ENCODE results near the gene YLPM1.

The YLPM1 gene

DNA sequence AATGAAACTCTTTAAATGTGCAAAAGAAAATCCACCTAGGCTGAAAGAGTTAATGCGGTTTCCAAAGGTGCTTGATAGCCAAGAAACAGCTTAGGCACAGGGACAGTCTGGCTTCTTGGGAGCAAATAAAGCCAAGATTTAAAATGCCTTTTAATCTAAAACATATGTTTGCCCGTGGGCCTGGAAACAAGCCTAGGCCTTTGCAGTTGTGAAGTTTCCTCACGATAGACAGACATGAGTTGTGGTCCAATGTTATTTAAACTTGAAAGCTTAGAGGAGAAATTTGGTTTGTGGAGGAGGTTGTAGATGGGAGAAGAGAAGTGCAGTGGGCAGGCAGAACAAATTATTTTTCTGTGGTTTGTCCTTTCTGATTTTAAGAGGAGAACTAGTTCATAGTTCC is 83.1 kb downstream of the YLPM1 start:
- no peak for TF ChIP-seq GATA3 (IDR thresholded peaks at IDR 0.05; ENCODE audit: low read depth, low read length)
- TF ChIP-seq GATA2 (IDR thresholded peaks at IDR 0.05; ENCODE audit: low read depth, low read length), result no peak

DNA sequence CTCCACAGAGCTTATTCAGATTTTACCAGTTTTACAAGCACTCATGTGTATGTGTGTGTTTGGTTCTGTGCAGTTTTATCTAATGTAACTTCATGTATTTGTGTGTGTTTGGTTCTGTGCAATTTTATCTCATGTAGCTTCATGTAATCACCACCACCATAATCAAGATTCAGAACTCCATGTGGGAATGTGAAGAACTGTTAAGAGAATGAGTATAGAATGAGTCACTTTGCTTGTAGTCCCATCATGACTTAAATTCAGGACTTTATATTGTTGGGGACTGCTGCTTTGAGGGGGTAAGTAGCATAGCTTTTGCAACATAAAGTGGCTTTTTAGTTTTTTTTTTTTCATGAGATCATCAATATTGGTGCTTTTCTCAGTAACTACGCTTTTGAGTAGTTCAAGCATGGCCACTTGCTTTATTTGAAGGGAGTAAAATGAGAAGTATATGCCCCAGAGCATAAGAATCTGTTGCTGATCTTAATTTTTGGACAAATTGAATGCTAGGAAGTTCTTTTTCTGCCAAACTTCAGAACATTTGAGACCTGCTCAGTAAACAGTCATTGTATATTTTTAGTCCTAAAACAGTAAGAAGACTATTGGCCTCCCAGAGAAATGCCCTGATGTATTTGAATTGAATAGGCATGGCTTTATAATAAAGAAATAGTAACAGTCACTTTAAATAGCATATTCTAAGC is 84.0 kb downstream of the YLPM1 start:
- TF ChIP-seq GATA2 (IDR thresholded peaks at IDR 0.05; ENCODE audit: low read depth, low read length) (no peak), GATA3 (IDR thresholded peaks at IDR 0.05; ENCODE audit: low read depth, low read length) (no peak)

DNA sequence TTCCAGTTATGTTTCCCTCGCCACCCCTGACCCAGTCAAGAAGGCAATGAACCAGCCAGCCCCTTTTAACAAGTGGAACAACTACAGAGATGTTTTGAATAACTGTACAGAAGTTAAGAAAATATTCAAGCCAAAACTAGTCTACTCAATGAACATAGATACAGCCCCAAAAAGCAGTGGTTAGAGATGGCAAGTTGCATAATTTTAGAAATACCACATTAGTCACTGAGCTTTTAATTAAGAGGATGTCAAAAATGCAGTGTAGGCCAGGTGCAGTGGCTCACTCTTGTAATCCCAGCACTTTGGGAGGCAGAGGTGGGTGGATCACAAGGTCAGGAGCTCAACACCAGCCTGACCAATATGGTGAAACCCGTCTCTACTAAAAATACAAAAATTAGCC is 85.7 kb downstream of the YLPM1 start:
- TF ChIP-seq GATA2 (IDR thresholded peaks at IDR 0.05; ENCODE audit: low read depth, low read length) (no peak), GATA3 (IDR thresholded peaks at IDR 0.05; ENCODE audit: low read depth, low read length) (no peak)

DNA sequence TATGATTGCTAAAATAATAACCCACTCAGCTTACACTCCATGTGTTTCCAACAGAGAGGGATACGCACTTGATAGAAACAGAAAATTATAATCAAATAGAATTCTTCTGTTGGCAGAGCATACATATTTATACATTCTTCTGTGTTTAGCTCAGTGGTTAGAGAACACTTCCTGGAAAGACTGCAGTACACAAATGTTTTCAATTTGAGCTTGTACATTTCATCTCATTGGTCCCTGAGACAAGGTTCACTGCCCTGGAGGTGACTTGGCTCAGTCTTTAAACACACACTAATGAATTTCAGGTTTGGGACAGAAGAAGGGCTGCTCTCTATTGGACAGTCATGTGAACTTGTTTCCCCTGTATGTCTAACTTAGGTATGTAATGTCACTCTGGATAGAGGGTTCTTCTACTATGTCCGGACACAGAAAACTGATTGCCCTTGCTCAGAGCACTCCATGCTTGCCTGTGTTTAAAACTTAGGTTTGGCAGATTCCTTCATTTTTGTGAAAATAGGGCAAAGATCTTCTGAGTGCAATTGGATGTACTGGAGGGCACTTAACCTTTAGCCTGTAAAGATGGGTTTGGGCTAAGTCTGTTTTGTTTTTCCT is 89.9 kb downstream of the YLPM1 start:
- TF ChIP-seq GATA3 (IDR thresholded peaks at IDR 0.05; ENCODE audit: low read depth, low read length), result no peak
- no peak for TF ChIP-seq GATA2 (IDR thresholded peaks at IDR 0.05; ENCODE audit: low read depth, low read length)

DNA sequence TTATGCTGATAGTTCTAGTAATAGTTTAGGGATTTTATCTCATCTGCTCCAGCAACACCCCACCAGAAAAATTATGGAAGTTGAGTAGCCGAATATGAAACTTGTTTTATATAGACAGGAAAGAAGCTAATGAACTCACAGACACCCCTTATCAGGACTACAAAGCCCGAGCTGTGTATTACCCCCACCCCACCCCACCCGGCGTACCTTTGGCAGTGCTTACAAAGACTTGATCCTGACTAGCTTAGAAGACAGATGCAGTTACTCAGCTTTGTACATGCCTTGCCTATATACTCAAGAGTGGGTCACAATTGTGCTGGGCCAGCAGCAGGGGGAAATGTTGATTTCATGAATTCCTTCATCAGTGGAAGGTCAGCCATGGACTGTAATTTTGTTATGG is 90.5 kb downstream of the YLPM1 start:
- no peak for TF ChIP-seq GATA2 (IDR thresholded peaks at IDR 0.05; ENCODE audit: low read depth, low read length)
- TF ChIP-seq GATA3 (IDR thresholded peaks at IDR 0.05; ENCODE audit: low read depth, low read length), result no peak

DNA sequence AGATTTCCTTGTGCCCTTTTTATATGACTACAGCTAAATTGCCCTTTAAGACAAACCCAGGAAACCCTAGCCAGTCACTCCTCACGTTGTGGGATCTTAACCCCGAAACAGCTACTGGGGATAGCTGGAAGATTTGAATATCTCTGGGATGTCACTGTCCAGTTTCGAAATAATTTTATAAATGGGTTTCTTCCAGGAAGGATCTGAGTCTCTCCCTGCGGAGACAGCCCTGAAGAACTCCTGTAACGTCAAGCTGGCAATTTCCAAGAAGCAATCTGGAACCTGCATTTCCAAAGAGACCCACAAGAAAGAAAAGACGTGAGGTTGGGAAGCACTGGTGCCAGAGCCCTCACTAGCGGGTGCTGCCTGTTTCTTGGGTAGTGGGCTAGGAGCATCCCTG is 91.9 kb downstream of the YLPM1 start:
- no peak for TF ChIP-seq GATA3 (IDR thresholded peaks at IDR 0.05; ENCODE audit: low read depth, low read length)
- TF ChIP-seq GATA2 (IDR thresholded peaks at IDR 0.05; ENCODE audit: low read depth, low read length), result no peak

DNA sequence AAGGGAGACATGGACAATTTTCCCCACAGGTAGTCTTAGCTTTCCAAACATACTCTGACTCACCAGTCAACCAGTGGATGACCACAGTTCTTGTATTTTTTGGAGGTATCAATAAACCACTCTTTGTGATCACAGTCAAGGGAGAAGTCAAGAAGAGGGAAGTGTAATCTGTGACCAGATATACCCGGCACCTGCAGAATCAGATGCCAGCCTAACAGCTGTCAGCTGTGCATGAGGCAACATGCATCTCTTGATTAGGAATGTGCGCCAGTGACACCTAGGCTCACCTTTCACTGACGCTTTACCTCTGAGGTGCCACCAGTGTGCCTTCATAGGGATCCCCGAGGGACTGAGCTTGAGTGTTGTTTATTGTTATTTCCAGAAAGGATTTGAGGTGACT is 92.8 kb downstream of the YLPM1 start:
- TF ChIP-seq GATA3 (IDR thresholded peaks at IDR 0.05; ENCODE audit: low read depth, low read length) (no peak), GATA2 (IDR thresholded peaks at IDR 0.05; ENCODE audit: low read depth, low read length) (no peak)

DNA sequence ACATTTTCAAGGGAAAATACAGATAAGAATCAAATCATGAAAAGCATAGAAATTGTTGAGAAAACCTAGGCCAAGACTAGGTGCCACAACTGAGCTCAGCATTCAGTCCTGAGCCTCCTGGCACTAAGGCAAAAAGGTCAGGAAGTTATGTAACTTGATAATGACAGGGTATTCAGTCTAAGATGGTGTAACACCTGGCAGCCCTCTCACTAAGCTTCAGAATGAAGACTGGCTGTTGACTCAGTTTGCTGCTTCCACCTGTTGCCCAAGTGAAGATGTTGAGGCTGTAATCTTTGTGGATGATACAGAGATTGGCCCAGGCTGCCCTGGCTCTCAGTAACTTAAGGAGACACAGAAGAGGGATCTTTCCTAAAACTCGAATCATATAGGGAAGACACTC is 93.2 kb downstream of the YLPM1 start:
- TF ChIP-seq GATA3 (IDR thresholded peaks at IDR 0.05; ENCODE audit: low read depth, low read length) (no peak), GATA2 (IDR thresholded peaks at IDR 0.05; ENCODE audit: low read depth, low read length) (no peak)

DNA sequence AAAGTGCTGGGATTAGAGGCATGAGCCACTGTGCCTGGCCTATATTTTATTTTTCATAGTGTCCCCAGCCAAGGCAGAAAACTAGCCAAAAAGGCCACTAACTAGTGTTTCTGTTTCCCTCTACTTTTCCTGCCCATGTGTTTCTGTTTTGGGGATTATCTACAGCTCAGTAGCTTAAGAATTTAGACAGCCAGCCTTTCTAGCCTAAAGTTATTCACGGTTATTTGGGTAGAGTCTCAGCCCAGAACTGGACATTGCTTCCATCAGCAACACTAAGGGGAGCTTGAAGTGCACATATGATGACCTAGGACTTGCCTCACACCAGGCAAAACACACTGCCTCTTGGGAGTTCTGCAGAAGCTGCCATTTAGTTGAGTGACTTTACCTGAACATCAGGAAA is 94.9 kb downstream of the YLPM1 start:
- TF ChIP-seq GATA2 (IDR thresholded peaks at IDR 0.05; ENCODE audit: low read depth, low read length) (no peak), GATA3 (IDR thresholded peaks at IDR 0.05; ENCODE audit: low read depth, low read length) (no peak)

DNA sequence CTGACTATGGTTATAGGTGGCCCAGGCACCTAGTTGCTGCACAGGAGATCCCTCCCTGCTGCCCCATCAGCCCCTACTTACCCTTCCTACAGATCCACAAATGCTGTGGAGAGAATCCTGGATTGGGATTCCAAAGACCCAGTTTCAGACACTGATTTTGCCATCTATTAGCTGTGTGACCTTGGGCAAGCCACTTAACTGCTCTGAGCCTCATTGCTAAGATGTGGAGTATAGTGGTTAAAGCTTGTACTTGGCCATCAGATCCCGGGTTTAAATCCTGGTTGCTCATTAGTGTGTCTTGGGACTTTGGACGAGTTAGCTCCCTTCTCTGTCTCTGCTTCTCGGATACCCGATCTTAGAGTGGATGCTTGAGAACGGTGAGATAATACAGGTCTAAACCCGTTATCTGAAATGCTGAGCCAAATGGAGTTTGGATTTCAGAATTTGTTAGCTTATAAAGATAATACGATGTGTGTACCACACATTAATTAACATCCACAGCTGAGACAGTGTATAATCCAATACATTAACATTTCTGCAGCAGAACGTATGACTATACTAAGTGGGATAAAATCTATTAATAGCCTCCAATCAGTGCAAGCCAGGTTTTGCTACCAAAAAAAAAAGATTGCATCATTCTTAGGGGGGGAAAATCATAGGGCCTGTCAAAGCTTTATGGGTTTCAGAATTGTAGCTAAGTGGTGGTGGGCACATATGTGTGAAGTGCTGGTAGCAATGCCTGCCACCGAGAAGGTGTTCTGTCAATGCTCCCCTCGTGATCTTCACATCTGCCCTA is 96.8 kb downstream of the YLPM1 start:
- no peak for TF ChIP-seq GATA3 (IDR thresholded peaks at IDR 0.05; ENCODE audit: low read depth, low read length)
- no peak for TF ChIP-seq GATA2 (IDR thresholded peaks at IDR 0.05; ENCODE audit: low read depth, low read length)

DNA sequence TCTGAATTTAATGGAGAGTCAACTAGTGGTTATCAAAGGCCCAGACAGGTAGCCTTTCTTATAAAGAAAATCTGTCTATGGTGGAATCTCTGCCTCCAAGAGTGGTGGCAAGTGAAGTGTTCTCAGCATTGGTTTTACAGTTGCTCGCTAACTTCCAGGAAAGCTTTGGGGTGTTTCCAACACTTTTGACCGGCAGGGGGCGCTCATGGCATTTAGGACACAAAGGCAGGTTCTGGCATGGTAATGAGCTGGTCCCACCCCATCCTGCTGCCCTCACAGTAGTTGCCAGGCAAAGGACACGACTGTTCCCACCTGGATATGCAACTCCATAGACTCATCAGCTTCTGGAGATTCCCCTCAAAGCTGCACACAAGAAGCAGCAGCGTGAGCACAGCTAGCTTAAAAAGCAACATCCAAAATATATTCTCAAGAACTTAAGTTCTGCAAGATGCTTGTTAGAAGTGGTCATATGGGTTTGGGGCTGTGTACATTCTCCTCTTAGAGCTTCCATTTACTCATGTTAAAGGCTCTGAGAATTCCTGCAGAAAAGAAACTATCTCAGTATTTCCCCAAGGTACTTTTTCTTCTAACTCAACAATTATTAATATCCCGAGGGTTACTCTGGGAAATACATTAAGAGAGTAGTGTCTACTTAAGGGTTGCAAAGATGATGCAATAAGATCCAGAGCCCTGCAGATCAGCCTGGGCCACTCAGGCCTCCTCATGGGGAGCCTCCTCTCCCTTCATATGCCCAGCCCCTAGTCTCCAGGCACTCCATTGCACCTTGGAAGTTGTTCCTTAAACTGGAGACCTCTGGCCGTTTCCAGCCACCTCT is 98.0 kb downstream of the YLPM1 start:
- TF ChIP-seq GATA2 (IDR thresholded peaks at IDR 0.05; ENCODE audit: low read depth, low read length) (no peak), GATA3 (IDR thresholded peaks at IDR 0.05; ENCODE audit: low read depth, low read length) (no peak)

DNA sequence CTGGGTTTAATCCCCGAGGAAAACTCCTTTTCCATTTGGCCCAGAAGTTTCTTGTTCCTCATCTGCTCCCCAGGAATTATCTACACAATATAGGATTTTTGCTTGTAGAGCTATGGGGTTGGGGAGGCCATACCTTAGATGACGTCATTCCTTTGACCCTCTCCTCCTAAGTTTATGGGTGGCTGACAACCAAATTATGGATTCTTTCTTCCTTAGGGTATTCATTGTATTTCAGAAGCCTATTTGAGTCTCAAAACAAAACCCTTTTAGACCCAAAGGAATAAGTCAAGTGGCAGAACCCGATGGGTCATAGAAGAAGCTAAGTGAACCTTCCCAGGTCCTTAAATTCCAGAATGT is 98.6 kb downstream of the YLPM1 start:
- TF ChIP-seq GATA2 (IDR thresholded peaks at IDR 0.05; ENCODE audit: low read depth, low read length) (no peak), GATA3 (IDR thresholded peaks at IDR 0.05; ENCODE audit: low read depth, low read length) (no peak)

DNA sequence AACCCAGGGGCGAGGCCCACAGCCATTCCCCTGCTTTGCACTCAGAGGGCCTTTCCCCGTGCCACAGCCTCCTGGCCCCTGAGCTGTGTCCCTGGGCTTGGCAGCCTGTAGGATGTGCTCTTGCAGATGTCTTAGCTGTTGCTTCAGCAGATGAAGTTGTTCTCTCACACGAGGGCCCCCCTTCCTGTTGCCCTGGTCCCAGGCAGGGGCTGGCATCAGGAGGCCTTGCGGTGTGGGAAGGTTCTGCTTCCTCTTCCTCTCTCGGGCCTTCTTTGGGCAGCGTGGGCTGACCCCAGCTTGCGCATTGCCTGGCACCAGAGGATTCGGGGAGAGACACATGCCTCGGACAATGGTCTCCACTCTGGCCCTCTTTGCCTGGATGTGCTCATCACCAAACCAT is 100.2 kb downstream of the YLPM1 start:
- no peak for TF ChIP-seq GATA2 (IDR thresholded peaks at IDR 0.05; ENCODE audit: low read depth, low read length)
- TF ChIP-seq GATA3 (IDR thresholded peaks at IDR 0.05; ENCODE audit: low read depth, low read length), result no peak

DNA sequence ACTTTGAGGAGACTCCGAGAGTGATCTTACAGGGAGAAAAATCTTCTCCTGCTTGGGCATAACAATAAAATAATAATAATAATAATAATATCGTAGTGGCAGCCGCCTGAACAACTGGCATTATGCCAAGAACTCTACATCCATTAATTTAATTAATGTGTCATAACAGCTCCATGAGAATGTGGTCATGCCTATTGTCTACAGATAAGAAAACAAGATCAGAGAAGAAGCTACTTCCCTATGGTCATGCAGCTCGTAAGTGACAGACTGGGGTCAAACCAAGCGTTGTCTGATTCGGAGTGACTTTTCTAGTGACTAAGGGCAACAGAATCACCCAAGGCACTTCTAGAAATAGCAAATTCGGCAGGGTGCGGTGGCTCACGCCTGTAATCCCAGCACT is 101.1 kb downstream of the YLPM1 start:
- TF ChIP-seq GATA2 (IDR thresholded peaks at IDR 0.05; ENCODE audit: low read depth, low read length), result no peak
- TF ChIP-seq GATA3 (IDR thresholded peaks at IDR 0.05; ENCODE audit: low read depth, low read length), result no peak

All from SH-SY5Y (cell line).